AG04449 (cell line): ENCODE measurements around the gene MEG3.

Experiments
- CTCF ChIA-PET: fragments of 350-600 bp; formaldehyde crosslinking; extraction: SDS; loops from one replicate; lab custom pipeline; 2021; ENCODE audit warnings: antibody characterized with exemption; lab: Yijun Ruan, JAX
- POLR2A ChIA-PET: fragments of 400-600, 350-600 bp; formaldehyde crosslinking; extraction: SDS; loops from one replicate; lab custom pipeline; 2020; ENCODE audit warnings: antibody characterized with exemption, inconsistent platforms; lab: Yijun Ruan, JAX
- DNase-seq: peaks from one replicate; pipeline ENCODE4 v3.0.0-alpha.2; 2010; ENCODE audit warnings: low read depth, low spot score
- H3K4me3 ChIP-seq: 2 replicates; pipeline ENCODE4 v1.5.1; 2011; ENCODE audit warnings: low read depth, mild to moderate bottlenecking, control low read depth, low read length
- CTCF ChIP-seq: IDR thresholded peaks from one replicate; pipeline ENCODE4 v1.5.1; 2011; ENCODE audit warnings: mild to moderate bottlenecking, moderate library complexity, low read length, control low read depth, inconsistent platforms; ENCODE audit not compliant: insufficient read depth; ENCODE audit errors: missing control alignments

Gene MEG3

GRCh38 chr14:100856056-100856950 lies 30.4 kb downstream of the MEG3 start:
- no peak overlapping the region for H3K4me3 ChIP-seq
- ChIA-PET CTCF (no interaction called here), POLR2A (no interaction called here)
- no peak for TF ChIP-seq CTCF
- no peak for DNase-seq

- H3K4me3 ChIP-seq: no peak overlapping the region
- ChIA-PET POLR2A (no interaction called here), CTCF (interaction anchor here (1.2 kb wide), 1 partner anchor 378 kb away, joined by 3 read pairs; no protein-coding TSS in a partner anchor)
- TF ChIP-seq CTCF: no peak
- no peak for DNase-seq
Observed at GRCh38 chr14:100857233-100857922, 31.5 kb downstream of the MEG3 start.

GRCh38 chr14:100857923-100858837 lies 32.3 kb downstream of the MEG3 start:
- no peak for TF ChIP-seq CTCF
- H3K4me3 ChIP-seq: no peak overlapping the region
- ChIA-PET POLR2A (interaction anchor here (0.5 kb wide), 1 partner anchor 32 kb away, joined by 3 read pairs; the partner anchor contains the start of gene MEG3), CTCF (interaction anchor here (1.2 kb wide), 1 partner anchor 377 kb away, joined by 3 read pairs; no protein-coding TSS in a partner anchor)
- DNase-seq: no peak

- ChIA-PET POLR2A (interaction anchor here (0.5 kb wide), 1 partner anchor 33 kb away, joined by 3 read pairs; the partner anchor contains the start of gene MEG3), CTCF (no interaction called here)
- DNase-seq: no peak
- no peak for TF ChIP-seq CTCF
- H3K4me3 ChIP-seq: no peak overlapping the region
Observed at GRCh38 chr14:100858838-100859220, 32.9 kb downstream of the MEG3 start.

GRCh38 chr14:100859781-100860180 lies 33.9 kb downstream of the MEG3 start:
- no peak for DNase-seq
- no peak for TF ChIP-seq CTCF
- no peak overlapping the region for H3K4me3 ChIP-seq
- ChIA-PET POLR2A (no interaction called here), CTCF (no interaction called here)
